GM12878 (cell line): Measurements from ENCODE around the gene SLC46A2. TPM values are rescaled to one million over a fixed set of nuclear protein-coding genes. Genes with fewer than 3 reads are reported as not detected.

Experiments
- ATAC-seq: fragments of 200-7000 bp; cut with Tn5 transposase; 3 replicates; pipeline ENCODE4 v1.9.1; 2020; ENCODE audit warnings: mild to moderate bottlenecking, moderate library complexity
- BruUV-seq: library from RNA; stranded (reverse); fragments of 400-500 nt; replicated peaks from 2 replicates; lab custom pipeline; 2021; lab: Mats Ljungman, UMichigan
- CTCF ChIA-PET: fragments of 300-600 bp; sonication (Branson Sonifier 250); formaldehyde crosslinking; extraction: SDS; loops from one replicate; lab custom pipeline; 2021; ENCODE audit warnings: inconsistent platforms; lab: Yijun Ruan, JAX
- POLR2A ChIA-PET: fragments of 350-600 bp; formaldehyde crosslinking; extraction: SDS; loops from one replicate; lab custom pipeline; 2021; ENCODE audit warnings: inconsistent platforms; lab: Charles Lee
- RAD21 ChIA-PET: fragments of 300-600 bp; sonication (Branson Sonifier 250); formaldehyde crosslinking; loops from one replicate; lab custom pipeline; 2023; ENCODE audit warnings: antibody characterized with exemption; ENCODE audit not compliant: unreplicated experiment; lab: Charles Lee
- SMC1A ChIA-PET: fragments of 300-600 bp; sonication (Branson Sonifier 250); formaldehyde crosslinking; loops from one replicate; lab custom pipeline; 2023; ENCODE audit not compliant: unreplicated experiment, uncharacterized antibody; lab: Charles Lee
- DNase-seq: peaks from one replicate; pipeline ENCODE4 v3.0.0-alpha.2; 2011; ENCODE audit warnings: low read depth, low spot score
- FAIRE-seq: peaks from 3 replicates; lab custom pipeline; 2011; peaks lifted over from hg19 to GRCh38; lab: Jason Lieb, UNC
- H2AFZ ChIP-seq: 2 replicates; pipeline ENCODE4 v1.6.0; 2011; ENCODE audit warnings: low read depth, low read length, control low read depth; ENCODE audit not compliant: control insufficient read depth
- H3K27ac ChIP-seq: 2 replicates; pipeline ENCODE4 v1.5.1; 2011; ENCODE audit warnings: control low read depth; ENCODE audit not compliant: control insufficient read depth, insufficient read depth
- H3K27me3 ChIP-seq, 2 experiments: replicated peaks in 1 of 2; 2 replicates each; pipeline versions ENCODE4 v1.6.0 to v1.6.1; 2011; ENCODE audit warnings: low read length in 1 of 2; ENCODE audit not compliant: control insufficient read depth in 2 of 2, insufficient read depth in 2 of 2
- H3K36me3 ChIP-seq, 2 experiments: 2 replicates each; pipeline ENCODE4 v1.5.1; 2011; ENCODE audit warnings: low read length in 1 of 2; ENCODE audit not compliant: control insufficient read depth in 2 of 2, insufficient read depth in 2 of 2
- H3K4me1 ChIP-seq: 2 replicates; pipeline ENCODE4 v1.6.1; 2011; ENCODE audit warnings: mild to moderate bottlenecking, low read length, moderate library complexity, mixed read lengths; ENCODE audit not compliant: control insufficient read depth, insufficient read depth
- H3K4me2 ChIP-seq: 2 replicates; pipeline ENCODE4 v1.6.0; 2011; ENCODE audit warnings: control low read depth; ENCODE audit not compliant: control insufficient read depth, insufficient read depth
- H3K4me3 ChIP-seq: fragments of 200-600 bp; sonication (generic); 2 replicates; pipeline ENCODE4 v1.5.1; 2016
- H3K79me2 ChIP-seq: 2 replicates; pipeline ENCODE4 v1.6.0; 2011; ENCODE audit warnings: low read length; ENCODE audit not compliant: control insufficient read depth, insufficient read depth
- H3K9ac ChIP-seq: 2 replicates; pipeline ENCODE4 v1.8.0; 2011; ENCODE audit warnings: low read length, control low read depth, mixed read lengths; ENCODE audit not compliant: control insufficient read depth, insufficient read depth
- H3K9me3 ChIP-seq: replicated peaks from 3 replicates; pipeline ENCODE4 v1.5.1; 2011; ENCODE audit warnings: mild to moderate bottlenecking, low read length; ENCODE audit not compliant: control insufficient read depth, insufficient read depth
- H4K20me1 ChIP-seq: 2 replicates; pipeline ENCODE4 v1.6.0; 2011; ENCODE audit not compliant: control insufficient read depth, insufficient read depth
- BRCA1 ChIP-seq: IDR thresholded peaks from 2 replicates; pipeline ENCODE4 v1.6.1; 2011; ENCODE audit warnings: low read depth, low read length, improper control_type of control experiment
- CBX5 ChIP-seq: sonication (generic); IDR thresholded peaks from 2 replicates; pipeline ENCODE4 v1.6.1; 2016; ENCODE audit warnings: low read depth, moderate library complexity, mild to moderate bottlenecking, inconsistent platforms
- CEBPB ChIP-seq, 2 experiments: fragments of 150-350 bp in 1 of 2; IDR thresholded peaks; 2 replicates each; pipeline ENCODE4 v1.6.1; 2012 to 2014; ENCODE audit warnings: low read depth in 2 of 2, low read length in 2 of 2, borderline replicate concordance in 1 of 2, inconsistent platforms in 1 of 2
- HDGF ChIP-seq: fragments of 450-650 bp; IDR thresholded peaks from 2 replicates; pipeline ENCODE4 v1.6.1; 2016; ENCODE audit warnings: antibody characterized with exemption
- IRF4 ChIP-seq: IDR thresholded peaks from 2 replicates; pipeline ENCODE4 v1.6.1; 2011; ENCODE audit warnings: low read depth, low read length
- NR2F1 ChIP-seq: fragments of 450-650 bp; conservative IDR thresholded peaks from 2 replicates; pipeline ENCODE4 v1.6.1; 2017; ENCODE audit warnings: mild to moderate bottlenecking
- POLR2A ChIP-seq: IDR thresholded peaks from 2 replicates; pipeline ENCODE4 v1.6.1; 2011; ENCODE audit warnings: low read depth, mild to moderate bottlenecking, low read length
- RELA ChIP-seq: fragments of 450-650 bp; IDR thresholded peaks from 2 replicates; pipeline ENCODE4 v1.8.0; 2014; ENCODE audit warnings: borderline replicate concordance; ENCODE audit not compliant: partially characterized antibody
- SMC3 ChIP-seq: IDR thresholded peaks from 2 replicates; pipeline ENCODE4 v1.6.1; 2011; ENCODE audit warnings: low read length, improper control_type of control experiment, borderline replicate concordance
- SP1 ChIP-seq: IDR thresholded peaks from one replicate; pipeline ENCODE4 v1.6.1; 2011; ENCODE audit warnings: low read depth, low read length
- SREBF1 ChIP-seq: IDR thresholded peaks from 2 replicates; pipeline ENCODE4 v1.6.1; 2012; ENCODE audit warnings: mild to moderate bottlenecking, low read length
- YBX1 ChIP-seq: fragments of 450-650 bp; IDR thresholded peaks from 2 replicates; pipeline ENCODE4 v1.6.1; 2016; ENCODE audit warnings: antibody characterized with exemption
- ZNF622 ChIP-seq: fragments of 450-650 bp; IDR thresholded peaks from 2 replicates; pipeline ENCODE4 v1.6.1; 2017; ENCODE audit warnings: mild to moderate bottlenecking, inconsistent platforms
- WGBS: methylation state at CpG from one replicate; pipeline ENCODE4 v1.1.6; 2016; ENCODE audit warnings: low lambda C conversion rate; ENCODE audit not compliant: insufficient replicate concordance, insufficient coverage; ENCODE audit errors: missing lambda C conversion rate; 5-methylcytosine and 5-hydroxymethylcytosine counted together
- in situ Hi-C: fragments of 300-500 bp; cut with MboI; formaldehyde crosslinking; loops from 9 replicates; pipeline ENCODE4 v1.14.3; 2018; ENCODE audit warnings: mixed read lengths
- intact Hi-C: fragments of 100-400 bp; cut with micrococcal nuclease; formaldehyde crosslinking; loops from one replicate; pipeline ENCODE4 v1.14.2; 2022; ENCODE audit not compliant: unreplicated experiment
- polyA plus RNA-seq, 11 experiments: library from polyadenylated mRNA; depleted of rRNA in 4 of 11; unstranded in 6 of 11; stranded (reverse) in 5 of 11; fragments of >200 nt; fragmentation: Nextera tagmentation in 4 of 11; fragmentation: Illumina TruSeq in 1 of 11; extraction: Ambion mirVana in 4 of 11; extraction: Trizol in 1 of 11; gene quantifications; 1 replicate in 1 of 11; 2 replicates in 10 of 11; pipeline versions ENCODE4 v1.2.1 to v1.2.3, GENCODE V29; 2011 to 2016; ENCODE audit warnings: inconsistent platforms in 2 of 11, missing spikeins in 2 of 11, low read depth in 1 of 11
- total RNA-seq, 4 experiments: library from RNA; depleted of rRNA in 3 of 4; stranded (reverse); fragments of >200 nt in 3 of 4; fragmentation: Illumina TruSeq in 1 of 4; extraction: Trizol in 1 of 4; gene quantifications; 2 replicates each; pipeline versions ENCODE4 v1.2.1 to v1.2.3, GENCODE V29; 2013 to 2021
- TF ChIP-seq, protein P1 (sequence below): IDR thresholded peaks from 2 replicates; pipeline ENCODE4 v1.6.1; 2012; ENCODE audit warnings: low read depth, low read length, improper control_type of control experiment
- TF ChIP-seq, protein P2 (sequence below): IDR thresholded peaks from 2 replicates; pipeline ENCODE4 v1.6.1; 2011; ENCODE audit warnings: mild to moderate bottlenecking, low read depth, low read length, moderate library complexity; ENCODE audit not compliant: insufficient replicate concordance
- TF ChIP-seq, protein P3 (sequence below): IDR thresholded peaks from 2 replicates; pipeline ENCODE4 v1.6.1; 2012; ENCODE audit warnings: low read depth, low read length, improper control_type of control experiment

The SLC46A2 gene
- total and polyA plus RNA-seq, 10 of the 15 experiments (the other 5 are each of a cell fraction or from before 2014, with no cell fraction given) = not detected

DNA sequence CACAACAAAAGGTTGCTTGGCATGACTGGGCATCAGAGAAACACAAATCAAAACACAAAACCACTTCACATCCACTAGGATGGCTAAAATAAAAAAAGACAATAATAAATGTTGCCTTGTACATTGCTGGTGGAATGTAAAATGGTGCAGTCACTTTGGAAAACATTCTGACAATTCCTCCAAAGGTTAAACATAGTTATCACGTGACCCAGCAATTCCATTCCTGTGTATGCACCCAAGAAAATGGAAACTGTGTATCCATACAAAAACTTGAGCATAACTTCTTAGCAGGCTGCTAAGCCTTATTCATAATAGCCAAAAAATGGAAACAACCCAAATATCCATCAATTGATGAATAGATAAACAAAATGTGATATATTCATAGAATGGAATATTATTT lies 10.2 kb upstream of the SLC46A2 start:
- CTCF ChIA-PET = interaction anchor here (3.7 kb wide), 1 partner anchor 59 kb away, joined by 138 read pairs; no protein-coding TSS in a partner anchor
- DNase-seq (no peak), FAIRE-seq (no peak), ATAC-seq (no peak)
- H3K9ac ChIP-seq = no peak overlapping the region
- POLR2A ChIA-PET = no interaction called here
- no peak for TF ChIP-seq SP1
- TF ChIP-seq, protein P1, sequence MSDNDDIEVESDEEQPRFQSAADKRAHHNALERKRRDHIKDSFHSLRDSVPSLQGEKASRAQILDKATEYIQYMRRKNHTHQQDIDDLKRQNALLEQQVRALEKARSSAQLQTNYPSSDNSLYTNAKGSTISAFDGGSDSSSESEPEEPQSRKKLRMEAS = no peak
- TF ChIP-seq, protein P2, sequence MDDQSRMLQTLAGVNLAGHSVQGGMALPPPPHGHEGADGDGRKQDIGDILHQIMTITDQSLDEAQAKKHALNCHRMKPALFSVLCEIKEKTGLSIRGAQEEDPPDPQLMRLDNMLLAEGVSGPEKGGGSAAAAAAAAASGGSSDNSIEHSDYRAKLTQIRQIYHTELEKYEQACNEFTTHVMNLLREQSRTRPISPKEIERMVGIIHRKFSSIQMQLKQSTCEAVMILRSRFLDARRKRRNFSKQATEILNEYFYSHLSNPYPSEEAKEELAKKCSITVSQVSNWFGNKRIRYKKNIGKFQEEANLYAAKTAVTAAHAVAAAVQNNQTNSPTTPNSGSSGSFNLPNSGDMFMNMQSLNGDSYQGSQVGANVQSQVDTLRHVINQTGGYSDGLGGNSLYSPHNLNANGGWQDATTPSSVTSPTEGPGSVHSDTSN = no peak
- TF ChIP-seq CEBPB (IDR thresholded peaks at IDR 0.05; ENCODE audit: borderline replicate concordance in 1 of 2, low read depth in 2 of 2, low read length in 2 of 2) = no peak
- TF ChIP-seq YBX1 = no peak
- TF ChIP-seq, protein P3, sequence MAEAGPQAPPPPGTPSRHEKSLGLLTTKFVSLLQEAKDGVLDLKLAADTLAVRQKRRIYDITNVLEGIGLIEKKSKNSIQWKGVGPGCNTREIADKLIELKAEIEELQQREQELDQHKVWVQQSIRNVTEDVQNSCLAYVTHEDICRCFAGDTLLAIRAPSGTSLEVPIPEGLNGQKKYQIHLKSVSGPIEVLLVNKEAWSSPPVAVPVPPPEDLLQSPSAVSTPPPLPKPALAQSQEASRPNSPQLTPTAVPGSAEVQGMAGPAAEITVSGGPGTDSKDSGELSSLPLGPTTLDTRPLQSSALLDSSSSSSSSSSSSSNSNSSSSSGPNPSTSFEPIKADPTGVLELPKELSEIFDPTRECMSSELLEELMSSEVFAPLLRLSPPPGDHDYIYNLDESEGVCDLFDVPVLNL = no peak
- no peak for TF ChIP-seq SREBF1
- no peak for TF ChIP-seq IRF4
- no peak for TF ChIP-seq SMC3
- TF ChIP-seq POLR2A = no peak
- no peak for TF ChIP-seq NR2F1
- TF ChIP-seq ZNF622 = no peak
- no peak for TF ChIP-seq CBX5
- TF ChIP-seq RELA = no peak
- no peak for TF ChIP-seq BRCA1
- TF ChIP-seq HDGF = no peak
- BruUV-seq = no TSS peak
- SMC1A ChIA-PET = no interaction called here
- no peak overlapping the region for H2AFZ ChIP-seq
- H3K4me3 ChIP-seq = no peak overlapping the region
- intact Hi-C loops = loop anchor here (10.0 kb wide), 1 partner anchor 456 kb away; no protein-coding TSS in a partner anchor
- H3K4me2 ChIP-seq = no peak overlapping the region
- RAD21 ChIA-PET = no interaction called here
- H3K9me3 ChIP-seq = no peaks in the 10 kb centered on the region
- H3K27ac ChIP-seq = no peak overlapping the region
- no peaks in the 10 kb centered on the region for H4K20me1 ChIP-seq
- H3K79me2 ChIP-seq = no peaks in the 10 kb centered on the region
- H3K27me3 ChIP-seq = no peaks in the 10 kb centered on the region
- in situ Hi-C loops = no loop called here
- no peaks in the 10 kb centered on the region for H3K36me3 ChIP-seq
- peaks cover 4% of the 10 kb centered on the region for H3K4me1 ChIP-seq
- WGBS = 0% methylated on average over 1 of the region's 1 CpG
